ENCODE measurements around the gene MUC5AC.

Gene MUC5AC

GRCh38 chr11:1194231-1194976 is 36.7 kb downstream of the MUC5AC start:
- H3K4me3 ChIP-seq (ENCODE audit: low read length): no peak overlapping the region
- no peak for DNase-seq (ENCODE audit: low read depth)
- no peak for TF ChIP-seq CTCF (conservative IDR thresholded peaks at IDR 0.05; ENCODE audit: low read length)

- no peak for DNase-seq (ENCODE audit: low read depth)
- no peak overlapping the region for H3K4me3 ChIP-seq (ENCODE audit: low read length)
- TF ChIP-seq CTCF (conservative IDR thresholded peaks at IDR 0.05; ENCODE audit: low read length): no peak
These were observed 37.4 kb downstream of the MUC5AC start for GRCh38 chr11:1194977-1195681.

GRCh38 chr11:1195682-1196515 is 38.1 kb downstream of the MUC5AC start:
- no peak for DNase-seq (ENCODE audit: low read depth)
- no peak for TF ChIP-seq CTCF (conservative IDR thresholded peaks at IDR 0.05; ENCODE audit: low read length)
- H3K4me3 ChIP-seq (ENCODE audit: low read length): no peak overlapping the region

- TF ChIP-seq CTCF (conservative IDR thresholded peaks at IDR 0.05; ENCODE audit: low read length): no peak
- H3K4me3 ChIP-seq (ENCODE audit: low read length): no peak overlapping the region
- DNase-seq (ENCODE audit: low read depth): no peak
These were observed 39.0 kb downstream of the MUC5AC start for GRCh38 chr11:1196516-1197391.

GRCh38 chr11:1197431-1197885 is 39.7 kb downstream of the MUC5AC start:
- H3K4me3 ChIP-seq (ENCODE audit: low read length): no peak overlapping the region
- DNase-seq (ENCODE audit: low read depth): no peak
- TF ChIP-seq CTCF (conservative IDR thresholded peaks at IDR 0.05; ENCODE audit: low read length): no peak

GRCh38 chr11:1197886-1198560 is 40.3 kb downstream of the MUC5AC start:
- no peak for DNase-seq (ENCODE audit: low read depth)
- H3K4me3 ChIP-seq (ENCODE audit: low read length): no peak overlapping the region
- TF ChIP-seq CTCF (conservative IDR thresholded peaks at IDR 0.05; ENCODE audit: low read length): no peak
